ENCODE data around the gene ARAF. TPM values are rescaled to one million over a fixed set of nuclear protein-coding genes. Genes with fewer than 3 reads are reported as not detected.

ARAF gene
- polyA plus RNA-seq, 1 experiment, result 62.3 TPM

DNA sequence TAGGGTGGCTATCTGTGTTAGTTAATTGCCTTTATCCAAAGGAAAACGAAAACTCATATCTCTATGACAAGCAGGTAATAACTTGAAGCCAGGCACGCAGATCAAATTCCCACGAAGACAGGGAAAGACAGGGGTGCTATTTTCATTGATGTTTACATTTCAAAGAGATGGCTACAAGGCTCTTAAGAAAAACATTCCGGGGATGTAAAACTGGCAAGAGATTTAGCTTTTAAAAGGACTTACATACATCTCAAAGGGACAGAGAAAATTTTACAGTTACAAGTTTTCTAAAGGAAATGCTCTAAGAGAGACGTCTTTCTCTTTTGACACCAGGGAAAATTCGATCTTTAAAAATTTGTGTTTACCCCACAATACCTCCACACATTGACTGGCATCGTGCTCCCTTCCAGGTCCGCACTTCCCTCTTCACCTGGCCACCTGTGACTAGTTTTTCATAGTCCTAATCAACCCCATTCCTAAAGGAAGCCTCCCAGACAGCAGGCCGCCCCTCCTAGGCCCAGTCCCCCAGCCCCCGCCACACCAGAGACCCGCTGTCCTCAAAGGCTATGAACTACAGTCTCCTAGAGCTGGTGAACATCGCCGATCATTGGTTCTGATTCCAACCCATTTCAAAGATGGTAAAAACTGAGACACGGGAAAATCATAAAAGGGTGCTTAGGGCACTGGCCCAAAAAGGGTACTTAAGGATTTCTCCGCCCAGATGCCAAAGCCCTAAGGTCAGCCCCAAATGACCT lies 649 bp upstream of the ARAF start:
- TF ChIP-seq, protein P1, sequence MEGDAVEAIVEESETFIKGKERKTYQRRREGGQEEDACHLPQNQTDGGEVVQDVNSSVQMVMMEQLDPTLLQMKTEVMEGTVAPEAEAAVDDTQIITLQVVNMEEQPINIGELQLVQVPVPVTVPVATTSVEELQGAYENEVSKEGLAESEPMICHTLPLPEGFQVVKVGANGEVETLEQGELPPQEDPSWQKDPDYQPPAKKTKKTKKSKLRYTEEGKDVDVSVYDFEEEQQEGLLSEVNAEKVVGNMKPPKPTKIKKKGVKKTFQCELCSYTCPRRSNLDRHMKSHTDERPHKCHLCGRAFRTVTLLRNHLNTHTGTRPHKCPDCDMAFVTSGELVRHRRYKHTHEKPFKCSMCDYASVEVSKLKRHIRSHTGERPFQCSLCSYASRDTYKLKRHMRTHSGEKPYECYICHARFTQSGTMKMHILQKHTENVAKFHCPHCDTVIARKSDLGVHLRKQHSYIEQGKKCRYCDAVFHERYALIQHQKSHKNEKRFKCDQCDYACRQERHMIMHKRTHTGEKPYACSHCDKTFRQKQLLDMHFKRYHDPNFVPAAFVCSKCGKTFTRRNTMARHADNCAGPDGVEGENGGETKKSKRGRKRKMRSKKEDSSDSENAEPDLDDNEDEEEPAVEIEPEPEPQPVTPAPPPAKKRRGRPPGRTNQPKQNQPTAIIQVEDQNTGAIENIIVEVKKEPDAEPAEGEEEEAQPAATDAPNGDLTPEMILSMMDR (IDR thresholded peaks at IDR 0.05; ENCODE audit: insufficient read depth, low read depth, low read length), result no peak
- DNase-seq (ENCODE audit: low read depth), result no peak
- Histone ChIP-seq H3K36me3 (ENCODE audit: control insufficient read depth, insufficient read depth, low read length) (peaks cover 7% of the 10 kb centered on the region), H3K27me3 (ENCODE audit: control insufficient read depth, insufficient read depth, low read length) (no peaks in the 10 kb centered on the region), H3K4me3 (ENCODE audit: low read depth, low read length) (peak overlapping the region; percentile 69)
- ChIA-PET CTCF (no interaction called here), POLR2A (no interaction called here)

DNA sequence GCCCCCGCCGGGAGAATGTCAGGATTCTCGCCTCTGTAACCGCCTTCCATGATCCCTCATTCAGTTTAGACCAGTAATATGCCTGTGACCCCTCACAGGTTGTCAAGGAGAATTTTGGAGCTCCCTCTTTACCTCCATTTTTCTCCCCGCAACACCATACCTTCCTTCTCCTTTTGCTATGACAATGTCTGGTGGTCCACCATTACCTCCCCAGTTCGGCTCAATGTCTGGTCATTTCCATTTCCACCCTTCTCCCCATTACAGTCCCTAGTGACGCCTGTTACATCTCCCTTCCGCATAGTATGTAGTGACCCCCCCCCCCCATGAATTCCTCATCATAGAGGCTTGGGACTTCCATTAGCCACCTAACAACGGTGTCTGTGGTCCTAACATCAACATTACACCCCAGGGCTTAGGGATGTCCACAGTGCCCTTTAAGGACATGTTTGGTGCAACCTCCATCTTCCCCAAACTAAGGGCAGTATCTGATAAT lies 700 bp downstream of the ARAF start:
- TF ChIP-seq, protein P1 (IDR thresholded peaks at IDR 0.05; ENCODE audit: insufficient read depth, low read depth, low read length), result no peak
- POLR2A ChIA-PET, result interaction anchor here (0.7 kb wide), 1 partner anchor 11 kb away, joined by 12 read pairs; no protein-coding TSS in a partner anchor
- Histone ChIP-seq H3K4me3 (ENCODE audit: low read depth, low read length) (peak overlapping the region; percentile 69), H3K27me3 (ENCODE audit: control insufficient read depth, insufficient read depth, low read length) (no peaks in the 10 kb centered on the region), H3K36me3 (ENCODE audit: control insufficient read depth, insufficient read depth, low read length) (peaks cover 9% of the 10 kb centered on the region)
- no peak for DNase-seq (ENCODE audit: low read depth)
- CTCF ChIA-PET, result no interaction called here

DNA sequence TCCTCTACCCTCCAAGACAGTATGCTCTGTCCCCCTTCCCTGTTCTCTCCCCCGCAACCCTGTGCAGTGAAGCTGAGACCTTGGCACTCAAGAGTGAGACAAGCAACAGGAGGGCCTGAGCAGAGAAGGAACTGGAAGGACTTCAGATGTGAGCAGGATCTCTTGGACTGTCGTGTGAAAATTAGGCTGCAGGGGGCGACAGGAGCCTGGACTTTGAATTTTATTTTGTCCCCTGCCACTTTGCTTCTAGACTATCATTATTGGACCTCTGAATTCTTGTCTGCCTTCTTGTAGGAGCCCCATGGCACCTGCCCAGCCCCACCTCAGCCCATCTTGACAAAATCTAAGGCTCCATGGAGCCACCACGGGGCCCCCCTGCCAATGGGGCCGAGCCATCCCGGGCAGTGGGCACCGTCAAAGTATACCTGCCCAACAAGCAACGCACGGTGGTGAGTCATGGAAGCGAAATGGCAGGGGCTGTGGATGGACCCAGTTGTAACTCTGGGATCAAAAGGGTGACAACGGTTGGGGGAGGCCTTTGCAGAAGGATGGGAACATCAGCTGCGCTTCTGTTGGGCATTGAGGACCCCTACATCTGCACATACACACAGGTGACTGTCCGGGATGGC lies 1.7 kb downstream of the ARAF start:
- ChIA-PET POLR2A (no interaction called here), CTCF (no interaction called here)
- no peak for DNase-seq (ENCODE audit: low read depth)
- H3K4me3 ChIP-seq (ENCODE audit: low read depth, low read length), result no peak overlapping the region
- TF ChIP-seq, protein P1 (IDR thresholded peaks at IDR 0.05; ENCODE audit: insufficient read depth, low read depth, low read length), result peak; percentile 32
- no peaks in the 10 kb centered on the region for H3K27me3 ChIP-seq (ENCODE audit: control insufficient read depth, insufficient read depth, low read length)
- H3K36me3 ChIP-seq (ENCODE audit: control insufficient read depth, insufficient read depth, low read length), result peaks cover 13% of the 10 kb centered on the region

DNA sequence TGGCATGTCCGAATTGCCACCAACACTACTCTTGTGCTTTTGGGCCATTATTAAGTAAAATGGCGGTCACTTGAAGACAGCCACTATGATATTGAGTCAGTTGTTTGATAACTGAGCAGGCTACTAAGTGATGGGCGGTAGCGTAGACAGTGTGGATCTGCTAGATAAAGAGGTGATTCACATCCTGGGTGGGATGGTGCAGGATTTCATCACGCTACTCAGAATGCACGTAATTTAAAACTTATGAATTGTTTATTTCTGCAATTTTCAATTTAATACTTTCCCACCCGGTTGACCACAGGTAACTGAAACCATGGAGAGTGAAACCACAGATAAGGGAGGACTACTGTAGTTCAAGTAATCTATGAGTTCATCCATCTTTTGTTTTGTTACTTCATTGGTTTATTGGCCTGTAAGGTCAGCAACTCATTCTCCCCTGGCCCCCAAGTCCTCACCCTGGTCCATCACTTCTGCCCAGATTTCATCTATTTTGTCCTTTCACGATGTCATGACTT lies 2.9 kb downstream of the ARAF start:
- H3K27me3 ChIP-seq (ENCODE audit: control insufficient read depth, insufficient read depth, low read length), result no peaks in the 10 kb centered on the region
- ChIA-PET POLR2A (no interaction called here), CTCF (no interaction called here)
- TF ChIP-seq, protein P1 (IDR thresholded peaks at IDR 0.05; ENCODE audit: insufficient read depth, low read depth, low read length), result no peak
- peaks cover 16% of the 10 kb centered on the region for H3K36me3 ChIP-seq (ENCODE audit: control insufficient read depth, insufficient read depth, low read length)
- no peak for DNase-seq (ENCODE audit: low read depth)
- H3K4me3 ChIP-seq (ENCODE audit: low read depth, low read length), result no peak overlapping the region

DNA sequence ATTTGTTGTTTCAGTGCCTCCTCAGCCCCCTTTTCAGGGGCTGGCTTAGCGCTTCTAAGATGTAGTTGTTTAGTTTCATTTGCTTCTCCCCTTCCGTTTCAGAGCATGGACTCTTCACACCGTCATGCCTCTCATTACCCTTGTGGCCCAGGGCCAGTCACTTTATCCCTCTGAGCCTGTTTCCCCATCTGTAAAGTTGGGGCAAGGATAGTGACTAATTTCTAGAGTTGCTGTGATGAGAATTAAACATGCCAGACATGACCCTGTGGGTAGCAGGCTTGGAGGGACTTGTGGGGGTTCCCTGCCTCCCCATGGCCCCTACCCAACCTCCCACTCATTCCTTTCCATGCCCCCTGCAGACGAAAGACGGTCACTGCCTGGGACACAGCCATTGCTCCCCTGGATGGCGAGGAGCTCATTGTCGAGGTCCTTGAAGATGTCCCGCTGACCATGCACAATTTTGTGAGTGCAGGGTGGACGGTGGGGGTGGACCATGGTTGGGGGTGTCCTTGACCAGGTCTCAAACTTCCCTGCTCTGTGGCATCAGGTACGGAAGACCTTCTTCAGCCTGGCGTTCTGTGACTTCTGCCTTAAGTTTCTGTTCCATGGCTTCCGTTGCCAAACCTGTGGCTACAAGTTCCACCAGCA lies 3.6 kb downstream of the ARAF start:
- ChIA-PET POLR2A (no interaction called here), CTCF (interaction anchor here (1.0 kb wide), 1 partner anchor 23 kb away, joined by 3 read pairs; no protein-coding TSS in a partner anchor)
- Histone ChIP-seq H3K4me3 (ENCODE audit: low read depth, low read length) (no peak overlapping the region), H3K27me3 (ENCODE audit: control insufficient read depth, insufficient read depth, low read length) (no peaks in the 10 kb centered on the region), H3K36me3 (ENCODE audit: control insufficient read depth, insufficient read depth, low read length) (peaks cover 16% of the 10 kb centered on the region)
- DNase-seq (ENCODE audit: low read depth), result no peak
- TF ChIP-seq, protein P1 (IDR thresholded peaks at IDR 0.05; ENCODE audit: insufficient read depth, low read depth, low read length), result no peak
